ENCODE measurements around the gene SCG3.

The SCG3 gene

GRCh38 chr15:51739061-51739712 is 57.9 kb downstream of the SCG3 start:
- Mint-ChIP-seq H3K9me3 (no peaks in the 10 kb centered on the region), H3K27ac (peak overlapping the region; percentile 93 to 98), H3K27me3 (no peaks in the 10 kb centered on the region), H3K36me3 (ENCODE audit: insufficient read depth) (peaks cover 14% of the 10 kb centered on the region), H3K4me3 (peak overlapping the region; percentile 17 to 92), H3K4me1 (ENCODE audit: low read depth in 2 of 2) (peaks cover 34 to 41% of the 10 kb centered on the region in 2 donors)
- no peak for ATAC-seq (replicated peaks)
- DNase-seq = no peak

GRCh38 chr15:51749307-51749706 is 68.0 kb downstream of the SCG3 start:
- DNase-seq (no peak), ATAC-seq (replicated peaks) (no peak)
- Mint-ChIP-seq H3K4me3 (no peak overlapping the region), H3K27ac (no peak overlapping the region), H3K27me3 (no peaks in the 10 kb centered on the region), H3K4me1 (ENCODE audit: low read depth in 2 of 2) (peaks cover 18 to 29% of the 10 kb centered on the region in 2 donors), H3K9me3 (no peaks in the 10 kb centered on the region), H3K36me3 (ENCODE audit: insufficient read depth) (no peaks in the 10 kb centered on the region)

- ATAC-seq (replicated peaks) (no peak), DNase-seq (no peak)
- Mint-ChIP-seq H3K4me1 (ENCODE audit: low read depth in 2 of 2) (peaks cover 18 to 34% of the 10 kb centered on the region in 2 donors), H3K4me3 (peak overlapping the region; percentile 87 to 94), H3K9me3 (no peaks in the 10 kb centered on the region), H3K36me3 (ENCODE audit: insufficient read depth) (no peaks in the 10 kb centered on the region), H3K27ac (no peak overlapping the region), H3K27me3 (no peaks in the 10 kb centered on the region)
Measured at GRCh38 chr15:51750186-51750585, 68.9 kb downstream of the SCG3 start.

GRCh38 chr15:51750792-51751696 is 69.7 kb downstream of the SCG3 start, which contains the start of gene TMOD2:
TMOD2 (plus strand) TSS chr15:51751597; CDS start chr15:51766442, 14,845 bp downstream.
- Mint-ChIP-seq H3K4me3 (peak within 1 kb of the TSS; percentile 87 to 94), H3K9me3 (no peaks in the 10 kb centered on the region), H3K27ac (peak within 1 kb of the TSS; percentile 16 to 59), H3K27me3 (no peaks in the 10 kb centered on the region), H3K36me3 (ENCODE audit: insufficient read depth) (no peaks in the 10 kb centered on the region), H3K4me1 (ENCODE audit: low read depth in 2 of 2) (peaks cover 25 to 34% of the 10 kb centered on the region in 2 donors)
- DNase-seq (peak; percentile 22 to 39 (median 36)), ATAC-seq (replicated peaks) (peak; percentile 90)

- H3K36me3 Mint-ChIP-seq (ENCODE audit: insufficient read depth) = no peaks in the 10 kb centered on the region
- peaks cover 25 to 34% of the 10 kb centered on the region in 2 donors for H3K4me1 Mint-ChIP-seq (ENCODE audit: low read depth in 2 of 2)
- H3K27ac Mint-ChIP-seq = peak overlapping the region in 1 of 2 donors; percentile 16
- no peaks in the 10 kb centered on the region for H3K27me3 Mint-ChIP-seq
- no peaks in the 10 kb centered on the region for H3K9me3 Mint-ChIP-seq
- H3K4me3 Mint-ChIP-seq = peak overlapping the region; percentile 87 to 94
- no peak for DNase-seq
- peak; percentile 56 for ATAC-seq (replicated peaks)
Measured at GRCh38 chr15:51751697-51752683, 70.7 kb downstream of the SCG3 start.

GRCh38 chr15:51752888-51753287 is 71.6 kb downstream of the SCG3 start:
- no peaks in the 10 kb centered on the region for H3K9me3 Mint-ChIP-seq
- no peak for ATAC-seq (replicated peaks)
- no peak overlapping the region for H3K27ac Mint-ChIP-seq
- no peaks in the 10 kb centered on the region for H3K36me3 Mint-ChIP-seq (ENCODE audit: insufficient read depth)
- H3K27me3 Mint-ChIP-seq = no peaks in the 10 kb centered on the region
- peaks cover 25 to 34% of the 10 kb centered on the region in 2 donors for H3K4me1 Mint-ChIP-seq (ENCODE audit: low read depth in 2 of 2)
- peak overlapping the region; percentile 87 to 94 for H3K4me3 Mint-ChIP-seq
- DNase-seq = no peak

- no peaks in the 10 kb centered on the region for H3K36me3 Mint-ChIP-seq (ENCODE audit: insufficient read depth)
- H3K9me3 Mint-ChIP-seq = no peaks in the 10 kb centered on the region
- no peak overlapping the region for H3K27ac Mint-ChIP-seq
- H3K4me1 Mint-ChIP-seq (ENCODE audit: low read depth in 2 of 2) = peaks cover 28 to 45% of the 10 kb centered on the region in 2 donors
- no peak for ATAC-seq (replicated peaks)
- DNase-seq = no peak
- H3K4me3 Mint-ChIP-seq = no peak overlapping the region
- no peaks in the 10 kb centered on the region for H3K27me3 Mint-ChIP-seq
Measured at GRCh38 chr15:51754267-51754666, 73.0 kb downstream of the SCG3 start.

GRCh38 chr15:51755790-51756189 is 74.5 kb downstream of the SCG3 start:
- no peaks in the 10 kb centered on the region for H3K36me3 Mint-ChIP-seq (ENCODE audit: insufficient read depth)
- no peak overlapping the region for H3K4me3 Mint-ChIP-seq
- no peak for DNase-seq
- H3K27me3 Mint-ChIP-seq = no peaks in the 10 kb centered on the region
- no peak for ATAC-seq (replicated peaks)
- H3K9me3 Mint-ChIP-seq = no peaks in the 10 kb centered on the region
- H3K4me1 Mint-ChIP-seq (ENCODE audit: low read depth in 2 of 2) = peaks cover 28 to 39% of the 10 kb centered on the region in 2 donors
- H3K27ac Mint-ChIP-seq = no peak overlapping the region

GRCh38 chr15:51756482-51756881 is 75.2 kb downstream of the SCG3 start:
- Mint-ChIP-seq H3K36me3 (ENCODE audit: insufficient read depth) (no peaks in the 10 kb centered on the region), H3K9me3 (no peaks in the 10 kb centered on the region), H3K27ac (no peak overlapping the region), H3K4me3 (no peak overlapping the region), H3K27me3 (no peaks in the 10 kb centered on the region), H3K4me1 (ENCODE audit: low read depth in 2 of 2) (peaks cover 26 to 35% of the 10 kb centered on the region in 2 donors)
- ATAC-seq (replicated peaks) = no peak
- DNase-seq = no peak

GRCh38 chr15:51757450-51757849 is 76.1 kb downstream of the SCG3 start:
- Mint-ChIP-seq H3K27ac (no peak overlapping the region), H3K36me3 (ENCODE audit: insufficient read depth) (no peaks in the 10 kb centered on the region)

GRCh38 chr15:51758645-51759044 is 77.3 kb downstream of the SCG3 start:
- no peaks in the 10 kb centered on the region for H3K36me3 Mint-ChIP-seq (ENCODE audit: insufficient read depth)
- ATAC-seq (replicated peaks) (no peak), DNase-seq (no peak)
- peaks cover 15 to 22% of the 10 kb centered on the region in 2 donors for H3K4me1 Mint-ChIP-seq (ENCODE audit: low read depth in 2 of 2)
- no peaks in the 10 kb centered on the region for H3K27me3 Mint-ChIP-seq
- H3K4me3 Mint-ChIP-seq = no peak overlapping the region
- no peaks in the 10 kb centered on the region for H3K9me3 Mint-ChIP-seq
- H3K27ac Mint-ChIP-seq = no peak overlapping the region

More at GRCh38 chr15:51757450-51757849, 76.1 kb downstream of the SCG3 start:
- no peak for DNase-seq
- peaks cover 22 to 32% of the 10 kb centered on the region in 2 donors for H3K4me1 Mint-ChIP-seq (ENCODE audit: low read depth in 2 of 2)
- H3K4me3 Mint-ChIP-seq = no peak overlapping the region
- H3K9me3 Mint-ChIP-seq = no peaks in the 10 kb centered on the region
- no peak for ATAC-seq (replicated peaks)
- no peaks in the 10 kb centered on the region for H3K27me3 Mint-ChIP-seq

GRCh38 chr15:51759557-51760070 is 78.3 kb downstream of the SCG3 start:
- H3K27me3 Mint-ChIP-seq = no peaks in the 10 kb centered on the region
- H3K9me3 Mint-ChIP-seq = no peaks in the 10 kb centered on the region
- no peak overlapping the region for H3K4me3 Mint-ChIP-seq
- DNase-seq (no peak), ATAC-seq (replicated peaks) (no peak)
- H3K4me1 Mint-ChIP-seq (ENCODE audit: low read depth in 2 of 2) = peaks cover 12 to 13% of the 10 kb centered on the region in 2 donors
- no peak overlapping the region for H3K27ac Mint-ChIP-seq
- H3K36me3 Mint-ChIP-seq (ENCODE audit: insufficient read depth) = no peaks in the 10 kb centered on the region

- H3K4me3 Mint-ChIP-seq = no peak overlapping the region
- no peak for DNase-seq
Measured at GRCh38 chr15:51760805-51761204, 79.5 kb downstream of the SCG3 start.

More at GRCh38 chr15:51760805-51761204, 79.5 kb downstream of the SCG3 start:
- H3K27me3 Mint-ChIP-seq = no peaks in the 10 kb centered on the region
- ATAC-seq (replicated peaks) = no peak
- H3K27ac Mint-ChIP-seq = no peak overlapping the region
- H3K4me1 Mint-ChIP-seq (ENCODE audit: low read depth in 2 of 2) = peaks cover 6 to 11% of the 10 kb centered on the region in 2 donors
- H3K9me3 Mint-ChIP-seq = no peaks in the 10 kb centered on the region
- H3K36me3 Mint-ChIP-seq (ENCODE audit: insufficient read depth) = no peaks in the 10 kb centered on the region
